IPS-15b (cell line): ENCODE results near the gene MSI2.

Experiments used
- H3K27me3 ChIP-seq: one replicate; pipeline ENCODE4 v1.6.1; 2013; ENCODE audit warnings: low read length; ENCODE audit not compliant: control insufficient read depth, insufficient read depth
- H3K36me3 ChIP-seq: one replicate; pipeline ENCODE4 v1.6.1; 2013; ENCODE audit warnings: low read length; ENCODE audit not compliant: control insufficient read depth, insufficient read depth
- H3K4me1 ChIP-seq: one replicate; pipeline ENCODE4 v1.6.1; 2013; ENCODE audit warnings: mild to moderate bottlenecking, low read length; ENCODE audit not compliant: control insufficient read depth, insufficient read depth
- H3K4me3 ChIP-seq: one replicate; pipeline ENCODE4 v1.5.1; 2013; ENCODE audit warnings: low read depth, low read length
- H3K9ac ChIP-seq: one replicate; pipeline ENCODE4 v1.6.1; 2013; ENCODE audit warnings: low read depth, mild to moderate bottlenecking, low read length
- H3K9me3 ChIP-seq: one replicate; pipeline ENCODE4 v1.6.1; 2013; ENCODE audit warnings: mild to moderate bottlenecking, low read length; ENCODE audit not compliant: control insufficient read depth, insufficient read depth

The MSI2 gene

GRCh38 chr17:57274162-57274561 lies 17.8 kb downstream of the MSI2 start:
- Histone ChIP-seq H3K9ac (no peak overlapping the region), H3K4me1 (peaks cover 10% of the 10 kb centered on the region), H3K27me3 (no peaks in the 10 kb centered on the region), H3K9me3 (no peaks in the 10 kb centered on the region), H3K36me3 (peaks cover 8% of the 10 kb centered on the region), H3K4me3 (no peak overlapping the region)

GRCh38 chr17:57275071-57275764 lies 18.9 kb downstream of the MSI2 start:
- H3K36me3 ChIP-seq, result peaks cover 3% of the 10 kb centered on the region

GRCh38 chr17:57276621-57277020 lies 20.3 kb downstream of the MSI2 start:
- Histone ChIP-seq H3K36me3 (peaks cover 3% of the 10 kb centered on the region), H3K4me3 (no peak overlapping the region), H3K27me3 (no peaks in the 10 kb centered on the region), H3K9ac (no peak overlapping the region), H3K9me3 (no peaks in the 10 kb centered on the region), H3K4me1 (peaks cover 2% of the 10 kb centered on the region)

More at GRCh38 chr17:57275071-57275764, 18.9 kb downstream of the MSI2 start:
- H3K4me1 ChIP-seq, result peaks cover 9% of the 10 kb centered on the region
- no peaks in the 10 kb centered on the region for H3K9me3 ChIP-seq
- no peaks in the 10 kb centered on the region for H3K27me3 ChIP-seq
- H3K9ac ChIP-seq, result no peak overlapping the region
- no peak overlapping the region for H3K4me3 ChIP-seq

GRCh38 chr17:57277923-57278604 lies 21.7 kb downstream of the MSI2 start:
- no peaks in the 10 kb centered on the region for H3K36me3 ChIP-seq
- no peak overlapping the region for H3K4me3 ChIP-seq
- no peaks in the 10 kb centered on the region for H3K27me3 ChIP-seq
- H3K4me1 ChIP-seq, result peaks cover 14% of the 10 kb centered on the region
- H3K9me3 ChIP-seq, result no peaks in the 10 kb centered on the region
- H3K9ac ChIP-seq, result no peak overlapping the region

GRCh38 chr17:57278740-57279387 lies 22.5 kb downstream of the MSI2 start:
- H3K9ac ChIP-seq, result no peak overlapping the region
- no peak overlapping the region for H3K4me3 ChIP-seq
- H3K36me3 ChIP-seq, result no peaks in the 10 kb centered on the region
- peaks cover 14% of the 10 kb centered on the region for H3K4me1 ChIP-seq
- H3K27me3 ChIP-seq, result no peaks in the 10 kb centered on the region
- H3K9me3 ChIP-seq, result no peaks in the 10 kb centered on the region

GRCh38 chr17:57279432-57279831 lies 23.1 kb downstream of the MSI2 start:
- Histone ChIP-seq H3K4me3 (no peak overlapping the region), H3K36me3 (no peaks in the 10 kb centered on the region), H3K4me1 (peaks cover 16% of the 10 kb centered on the region), H3K9me3 (no peaks in the 10 kb centered on the region), H3K27me3 (no peaks in the 10 kb centered on the region), H3K9ac (no peak overlapping the region)

GRCh38 chr17:57281887-57282286 lies 25.6 kb downstream of the MSI2 start:
- H3K9ac ChIP-seq, result no peak overlapping the region
- H3K27me3 ChIP-seq, result no peaks in the 10 kb centered on the region

GRCh38 chr17:57282296-57282695 lies 26.0 kb downstream of the MSI2 start:
- Histone ChIP-seq H3K9ac (no peak overlapping the region), H3K36me3 (no peaks in the 10 kb centered on the region), H3K9me3 (no peaks in the 10 kb centered on the region), H3K4me3 (no peak overlapping the region), H3K4me1 (peaks cover 36% of the 10 kb centered on the region), H3K27me3 (no peaks in the 10 kb centered on the region)

More at GRCh38 chr17:57281887-57282286, 25.6 kb downstream of the MSI2 start:
- Histone ChIP-seq H3K4me3 (no peak overlapping the region), H3K9me3 (no peaks in the 10 kb centered on the region), H3K4me1 (peaks cover 36% of the 10 kb centered on the region), H3K36me3 (no peaks in the 10 kb centered on the region)

GRCh38 chr17:57283203-57283971 lies 27.1 kb downstream of the MSI2 start:
- Histone ChIP-seq H3K9me3 (no peaks in the 10 kb centered on the region), H3K9ac (no peak overlapping the region), H3K4me3 (no peak overlapping the region), H3K36me3 (no peaks in the 10 kb centered on the region), H3K4me1 (peaks cover 36% of the 10 kb centered on the region), H3K27me3 (no peaks in the 10 kb centered on the region)

GRCh38 chr17:57284583-57284982 lies 28.3 kb downstream of the MSI2 start:
- no peaks in the 10 kb centered on the region for H3K9me3 ChIP-seq
- peaks cover 36% of the 10 kb centered on the region for H3K4me1 ChIP-seq
- H3K9ac ChIP-seq, result no peak overlapping the region
- no peaks in the 10 kb centered on the region for H3K36me3 ChIP-seq
- no peaks in the 10 kb centered on the region for H3K27me3 ChIP-seq
- no peak overlapping the region for H3K4me3 ChIP-seq

- no peaks in the 10 kb centered on the region for H3K27me3 ChIP-seq
- H3K9me3 ChIP-seq, result no peaks in the 10 kb centered on the region
- H3K4me3 ChIP-seq, result no peak overlapping the region
- peaks cover 36% of the 10 kb centered on the region for H3K4me1 ChIP-seq
- H3K36me3 ChIP-seq, result no peaks in the 10 kb centered on the region
- H3K9ac ChIP-seq, result no peak overlapping the region
These were observed 28.8 kb downstream of the MSI2 start for GRCh38 chr17:57284984-57285646.
